Dermis microvascular lymphatic vessel endothelial cell (primary cell): Measurements from ENCODE around the gene FAM111A. TPM values are rescaled to one million over a fixed set of nuclear protein-coding genes. Genes with fewer than 3 reads are reported as not detected.

Experiments used
- DNase-seq, 2 donors: peaks; one replicate each; pipeline versions ENCODE4 v3.0.0 to v3.0.0-alpha.2; 2010; ENCODE audit warnings: low read depth in 2 of 2
- total RNA-seq: library from RNA; depleted of rRNA; stranded (reverse); fragments of >200 nt; gene quantifications from 2 replicates; pipeline ENCODE4 v1.2.1, GENCODE V29; 2014

The FAM111A gene
- total RNA-seq, 1 donor from 2014 or later = 46.3 TPM

DNA sequence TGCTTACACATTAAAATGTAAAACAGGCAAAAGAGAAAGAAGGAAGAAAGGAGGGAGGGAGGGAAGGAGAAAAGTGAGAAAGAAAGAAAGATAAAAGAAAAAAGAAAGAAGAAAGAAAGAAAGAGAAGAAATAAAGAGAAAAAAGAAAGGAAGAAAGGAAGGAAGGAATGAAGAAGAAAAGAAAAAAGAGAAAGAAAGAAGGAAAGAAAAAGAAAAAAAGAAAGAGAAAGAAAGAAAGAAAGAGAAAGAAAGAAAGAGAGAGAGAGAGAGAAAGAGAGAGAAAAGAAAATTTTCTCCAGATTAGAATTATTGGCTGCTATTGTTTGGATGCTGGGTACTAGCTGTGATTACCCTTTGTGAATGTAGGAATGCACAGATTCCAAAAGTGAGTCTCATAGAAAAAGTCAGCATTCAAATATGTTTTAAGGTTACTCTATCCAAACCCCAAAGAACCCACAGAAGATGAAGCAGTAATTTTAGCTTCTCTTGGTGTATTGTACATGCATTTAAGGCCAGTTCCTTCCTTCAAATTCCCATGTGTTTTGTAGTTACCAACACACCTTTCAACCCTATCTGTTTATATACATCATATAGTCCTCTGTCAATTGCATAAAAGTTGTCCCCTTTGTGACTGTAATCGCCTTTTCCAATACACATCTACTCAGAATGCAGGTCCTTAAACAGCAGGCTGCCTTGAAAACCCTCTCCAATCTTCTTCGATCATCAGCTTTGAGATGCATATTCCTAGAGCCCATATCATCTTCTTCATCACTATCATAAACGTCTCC is 789 bp upstream of the FAM111A start:
- DNase-seq = no peak

DNA sequence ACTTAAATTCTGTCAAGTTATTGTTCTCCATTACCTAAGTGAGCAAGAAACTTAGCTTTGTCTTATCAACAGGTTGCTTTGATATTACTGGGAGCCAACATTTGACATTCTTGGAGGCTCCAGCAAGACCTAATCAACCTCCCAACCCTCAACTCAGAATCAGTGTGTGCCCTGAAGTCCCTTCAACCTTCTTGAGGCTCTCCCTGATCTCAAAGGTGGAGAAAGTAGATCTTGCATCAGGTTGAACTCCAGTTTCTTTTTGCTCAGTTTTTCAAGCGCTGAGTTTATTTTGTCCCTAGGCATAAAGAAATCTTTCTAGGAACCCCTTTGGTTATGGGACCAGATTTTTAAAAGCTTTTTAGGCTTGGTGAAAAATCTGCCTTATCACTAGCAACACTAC is 1.4 kb downstream of the FAM111A start:
- DNase-seq = no peak

GRCh38 chr11:59144579-59145345 is 2.1 kb downstream of the FAM111A start:
- peak; percentile 74 to 82 for DNase-seq

DNA sequence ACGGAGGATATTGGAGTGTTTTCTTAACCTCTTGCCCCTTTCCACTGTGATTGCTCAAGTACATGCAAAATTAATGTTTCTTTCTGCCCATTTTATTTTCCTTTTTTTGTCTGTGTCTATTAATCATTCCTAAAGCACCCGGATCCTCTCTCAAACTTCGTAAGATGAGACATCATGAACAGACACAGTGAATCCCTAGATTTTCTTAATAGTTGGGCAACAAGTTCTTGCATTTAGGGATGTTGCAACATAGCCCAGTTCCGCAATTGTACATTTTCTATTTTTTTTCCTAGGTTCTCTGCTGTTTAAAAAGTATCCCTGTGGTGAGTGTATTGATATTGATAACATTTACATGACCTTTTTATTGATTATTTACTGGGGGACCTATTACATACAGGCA is 2.9 kb downstream of the FAM111A start:
- no peak for DNase-seq

DNA sequence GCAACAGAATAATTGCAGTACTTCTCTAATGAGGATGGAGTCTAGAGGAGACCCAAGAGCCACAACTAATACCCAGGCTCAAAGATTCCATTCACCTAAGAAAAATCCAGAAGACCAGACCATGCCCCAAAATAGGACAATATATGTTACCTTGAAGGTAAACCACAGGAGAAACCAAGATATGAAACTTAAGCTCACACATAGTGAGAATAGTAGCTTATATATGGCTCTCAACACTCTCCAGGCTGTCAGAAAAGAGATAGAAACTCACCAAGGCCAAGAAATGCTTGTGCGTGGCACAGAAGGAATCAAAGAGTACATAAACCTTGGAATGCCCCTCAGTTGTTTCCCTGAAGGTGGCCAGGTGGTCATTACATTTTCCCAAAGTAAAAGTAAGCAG is 9.1 kb downstream of the FAM111A start:
- DNase-seq = no peak

- no peak for DNase-seq
Observed at GRCh38 chr11:59152312-59152951, 9.8 kb downstream of the FAM111A start.

GRCh38 chr11:59154610-59155009 is 12.0 kb downstream of the FAM111A start:
- no peak for DNase-seq

DNA sequence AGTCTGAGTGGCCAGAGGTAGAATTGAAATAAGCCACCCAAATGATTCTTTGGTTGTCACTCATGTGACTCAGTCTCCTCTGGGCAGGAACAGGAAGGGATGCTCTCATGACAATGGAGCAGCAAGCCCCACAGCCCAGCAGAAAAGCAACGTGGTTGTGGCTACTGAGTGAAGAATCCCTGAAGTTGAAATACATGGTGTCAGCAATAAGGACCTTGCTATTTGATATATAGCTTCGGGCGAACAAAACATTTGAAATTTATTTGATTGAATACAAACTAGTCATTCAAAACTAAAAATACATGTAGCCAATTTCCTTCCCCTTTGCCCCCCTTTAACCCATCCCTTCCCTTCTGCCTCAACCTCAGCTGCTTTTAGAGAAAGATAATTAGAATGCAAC is 14.8 kb downstream of the FAM111A start:
- peak in 1 of 2 donors; percentile 12 for DNase-seq

DNA sequence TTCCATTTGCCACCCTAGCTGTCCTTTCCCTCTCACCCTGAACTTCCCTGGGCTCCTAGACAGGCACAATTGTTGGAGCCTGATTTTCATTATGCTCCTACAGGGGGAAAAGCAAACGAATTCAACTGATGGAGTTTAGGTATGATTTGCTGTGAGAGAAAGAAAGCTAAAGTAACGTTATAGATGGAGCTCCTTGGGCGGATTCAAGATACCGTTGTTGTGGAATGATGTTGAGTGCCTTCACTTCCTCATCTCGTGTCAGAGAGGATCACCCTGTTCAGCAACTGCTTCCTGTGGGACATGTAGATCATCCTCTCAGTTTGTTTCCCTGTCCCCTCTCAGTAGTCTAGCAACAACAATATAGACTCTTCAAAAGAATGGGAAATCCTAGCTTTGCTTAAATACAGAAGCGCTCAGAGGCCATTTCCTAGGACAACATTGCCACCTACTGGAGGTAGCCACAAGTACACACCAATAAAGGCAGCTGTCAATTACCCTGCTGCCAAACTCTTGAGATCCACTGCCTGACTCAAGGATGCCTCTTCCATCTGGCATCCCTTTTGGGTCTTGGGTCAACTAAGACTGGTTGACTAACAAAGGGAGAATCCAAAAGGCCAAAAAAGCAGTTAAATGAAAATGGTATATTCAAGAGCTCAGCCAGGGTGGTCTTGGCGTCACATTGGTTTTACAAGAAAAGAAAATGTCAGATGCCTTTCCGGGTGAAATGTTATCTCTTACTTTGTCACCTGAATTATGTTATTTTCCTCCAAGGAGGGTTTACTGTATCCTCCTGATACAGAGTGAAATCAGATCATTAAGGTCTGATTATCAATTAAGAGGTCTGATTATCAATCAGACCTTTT is 15.8 kb downstream of the FAM111A start:
- DNase-seq = peak; percentile 80 to 81

DNA sequence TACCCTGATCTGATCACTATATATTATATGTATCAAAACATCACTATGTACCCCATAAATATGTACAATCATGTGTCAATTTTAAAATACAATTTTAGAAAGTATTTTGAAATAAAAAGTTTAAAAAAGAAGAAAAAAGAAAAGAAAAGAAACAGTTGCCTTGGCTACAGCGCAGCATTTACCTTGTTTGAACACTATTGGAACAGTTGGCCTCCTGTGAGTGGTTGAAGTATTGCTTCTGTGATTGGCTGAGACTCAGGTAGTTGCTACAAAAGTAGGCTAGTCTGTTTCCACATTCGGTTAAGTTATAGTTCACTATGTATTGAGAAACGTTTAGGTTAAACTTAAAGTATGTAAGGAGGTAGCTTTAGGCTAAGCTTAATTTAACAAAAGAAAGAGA is 21.4 kb downstream of the FAM111A start:
- no peak for DNase-seq

DNA sequence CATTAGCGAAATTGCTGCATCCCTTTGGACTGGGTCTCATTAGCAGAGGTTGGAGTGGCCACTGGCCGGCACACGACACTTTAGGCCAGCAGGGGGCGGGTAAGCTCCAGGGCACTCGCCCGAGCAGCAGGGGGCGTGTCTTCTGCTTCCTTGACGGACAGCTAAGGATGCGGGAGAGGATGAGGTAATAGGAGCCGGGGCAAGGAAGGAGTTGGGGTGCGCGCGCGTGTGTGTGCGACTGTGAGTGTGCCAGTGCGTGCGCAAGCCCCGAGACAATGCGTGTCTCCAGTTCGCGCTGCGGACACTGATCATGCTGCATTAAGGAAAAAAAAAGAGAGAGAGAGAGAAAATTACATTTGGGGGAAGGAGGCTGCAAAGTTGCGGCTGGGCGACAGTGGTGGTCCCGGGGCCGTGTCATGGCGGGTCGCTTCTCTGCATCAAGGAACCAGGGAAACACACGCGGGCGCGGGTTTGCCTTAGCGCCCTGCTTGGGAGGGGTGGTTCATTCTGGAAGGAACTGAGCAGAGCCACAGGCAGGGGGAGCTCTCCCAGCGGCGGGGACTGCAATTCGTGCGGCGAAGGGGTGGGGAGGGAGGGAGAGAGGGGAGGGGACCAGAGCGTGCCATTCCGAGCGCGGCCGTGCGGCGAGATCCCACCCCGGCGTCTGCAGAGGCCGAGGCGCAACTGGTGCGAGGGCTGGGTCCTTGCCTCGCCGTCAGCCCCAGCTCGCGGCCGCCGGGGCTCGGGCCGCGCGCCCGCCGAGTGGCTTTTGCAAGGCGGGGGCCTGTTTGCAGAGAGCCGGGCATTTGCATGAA is 29.1 kb downstream of the FAM111A start, which contains the start of gene DTX4:
Gene DTX4, plus strand, starts transcription at position 625 of the 815 bp plus-strand sequence. CDS start 464 bp downstream, outside the sequence.
- DNase-seq = peak; percentile 78 to 90

DNA sequence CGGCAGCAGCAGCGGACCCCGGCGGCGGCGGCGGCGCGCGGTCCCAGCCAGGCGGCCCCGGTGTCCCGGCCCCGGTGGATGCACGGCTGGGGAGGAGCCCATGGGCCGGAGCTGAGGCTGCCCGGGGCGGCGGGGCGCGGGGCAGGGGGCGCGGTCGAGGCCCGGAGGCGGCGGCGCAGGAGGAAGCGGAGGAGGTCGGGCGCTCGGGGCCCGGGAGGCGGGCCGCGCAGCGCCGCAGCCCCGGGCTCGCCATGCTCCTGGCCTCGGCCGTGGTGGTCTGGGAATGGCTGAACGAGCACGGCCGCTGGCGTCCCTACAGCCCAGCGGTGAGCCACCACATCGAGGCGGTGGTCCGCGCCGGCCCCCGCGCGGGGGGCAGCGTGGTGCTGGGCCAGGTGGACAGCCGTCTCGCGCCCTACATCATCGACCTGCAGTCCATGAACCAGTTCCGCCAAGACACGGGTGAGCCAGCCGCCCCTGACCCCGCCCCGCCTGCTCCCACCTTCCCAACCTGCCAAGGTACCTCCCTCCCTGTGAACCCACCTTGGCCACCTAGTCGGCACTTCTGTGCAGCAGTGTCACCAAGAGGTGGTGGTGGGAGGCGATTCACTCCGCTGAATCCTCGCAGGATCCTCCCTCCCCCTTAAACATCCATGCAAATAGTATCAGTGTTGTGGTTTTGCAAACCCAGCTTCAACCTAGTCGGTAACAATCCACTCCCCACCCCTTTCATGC is 29.9 kb downstream of the FAM111A start:
- peak in 1 of 2 donors; percentile 11 for DNase-seq

DNA sequence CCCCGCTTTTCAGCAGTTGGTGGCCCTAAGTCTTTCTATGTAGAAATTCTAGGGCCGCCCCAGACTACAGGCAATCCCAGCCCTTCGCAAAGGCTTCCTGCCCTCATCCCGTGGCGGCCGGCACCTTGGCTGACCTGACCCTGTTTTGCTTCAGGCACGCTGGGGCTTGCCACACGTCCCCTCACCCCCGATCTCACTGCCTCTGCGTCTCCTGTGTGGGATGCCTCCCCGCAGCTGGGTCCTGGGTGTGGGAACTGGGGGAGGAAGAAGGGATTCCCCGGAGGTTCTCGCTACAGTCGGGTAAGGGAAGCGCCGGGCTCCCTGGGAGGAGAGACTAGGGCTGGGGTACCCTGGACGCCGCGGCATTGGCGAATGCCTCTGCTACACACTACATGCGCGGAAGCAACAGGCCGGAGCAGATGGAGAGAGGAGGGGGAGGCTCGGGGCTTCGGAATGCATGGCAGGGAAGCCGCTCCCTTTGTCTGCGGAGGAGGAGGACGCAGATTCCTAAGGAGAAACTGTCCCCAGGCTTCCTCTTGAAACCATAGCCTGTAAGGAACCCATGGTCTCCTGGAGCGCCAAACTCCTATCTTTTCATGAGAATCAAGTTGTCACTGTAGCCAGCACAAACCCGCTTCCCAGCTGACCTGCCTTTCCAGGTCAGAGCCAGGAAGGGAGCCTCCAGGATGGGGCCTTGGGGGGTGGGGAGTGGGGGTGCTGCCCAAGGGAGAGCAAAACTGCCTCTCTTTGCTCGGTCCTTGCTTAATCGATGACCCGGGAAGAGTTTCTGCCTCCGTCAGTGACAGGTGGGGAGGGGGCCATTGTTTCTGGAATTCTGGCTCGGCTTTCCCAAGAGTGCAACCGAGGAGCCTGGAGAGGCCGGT is 30.7 kb downstream of the FAM111A start:
- DNase-seq = peak in 1 of 2 donors; percentile 23

DNA sequence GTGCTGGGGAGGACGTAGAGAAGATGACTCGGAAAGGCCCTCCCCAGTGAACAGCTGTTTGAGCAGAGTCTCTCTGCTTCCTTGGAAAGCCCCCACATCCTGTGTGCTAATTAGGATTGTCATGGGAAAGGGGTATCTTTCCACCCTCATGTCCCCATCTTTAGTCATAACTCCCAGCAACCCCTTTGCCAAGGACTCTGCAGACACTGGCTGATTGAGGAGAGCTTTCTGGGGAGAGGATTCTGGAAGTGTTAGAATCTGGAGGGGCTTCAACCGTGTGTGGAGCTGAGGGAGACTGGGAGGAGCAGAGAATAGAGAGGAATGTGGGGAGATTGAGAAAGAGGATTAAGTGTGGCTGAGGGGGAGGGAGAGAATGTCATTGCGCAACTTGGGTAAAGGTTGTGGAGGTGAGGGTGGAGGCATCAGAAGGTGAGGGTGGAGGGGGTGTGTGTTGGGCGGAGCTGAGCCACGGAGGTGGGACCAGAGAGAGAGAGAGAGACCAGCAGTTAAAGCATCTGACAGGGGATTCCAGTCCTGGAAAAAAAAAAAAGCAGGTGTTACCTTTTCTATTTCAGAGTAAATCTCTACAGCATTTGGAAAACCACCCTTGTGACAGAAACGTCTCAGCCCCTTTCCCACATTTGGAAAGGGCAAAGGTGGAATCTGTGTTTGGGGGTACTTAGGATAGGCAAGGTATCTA is 31.5 kb downstream of the FAM111A start:
- DNase-seq = peak in 1 of 2 donors; percentile 22

GRCh38 chr11:59174664-59175033 is 32.0 kb downstream of the FAM111A start:
- no peak for DNase-seq

GRCh38 chr11:59175091-59175501 is 32.4 kb downstream of the FAM111A start:
- DNase-seq = no peak

GRCh38 chr11:59176330-59176729 is 33.7 kb downstream of the FAM111A start:
- DNase-seq = no peak

GRCh38 chr11:59178402-59178801 is 35.7 kb downstream of the FAM111A start:
- no peak for DNase-seq
